Measurements from ENCODE around the gene NUDT14.

The NUDT14 gene

GRCh38 chr14:105173901-105174894 lies 6.9 kb downstream of the NUDT14 start:
- Histone ChIP-seq H3K9ac (ENCODE audit: low read length) (no peak overlapping the region), H3K4me1 (ENCODE audit: control insufficient read depth, insufficient read depth, low read length) (no peaks in the 10 kb centered on the region), H3K27ac (ENCODE audit: low read depth, low read length) (no peak overlapping the region), H3K36me3 (ENCODE audit: control insufficient read depth, insufficient read depth, low read length) (no peaks in the 10 kb centered on the region), H3K4me3 (ENCODE audit: low read length) (no peak overlapping the region), H3K27me3 (ENCODE audit: control insufficient read depth, insufficient read depth, low read length) (peaks cover 7% of the 10 kb centered on the region)

GRCh38 chr14:105173145-105173544 lies 8.0 kb downstream of the NUDT14 start:
- no peaks in the 10 kb centered on the region for H3K4me1 ChIP-seq (ENCODE audit: control insufficient read depth, insufficient read depth, low read length)
- H3K4me3 ChIP-seq (ENCODE audit: low read length): no peak overlapping the region
- H3K36me3 ChIP-seq (ENCODE audit: control insufficient read depth, insufficient read depth, low read length): no peaks in the 10 kb centered on the region
- no peak overlapping the region for H3K27ac ChIP-seq (ENCODE audit: low read depth, low read length)
- no peak overlapping the region for H3K9ac ChIP-seq (ENCODE audit: low read length)
- H3K27me3 ChIP-seq (ENCODE audit: control insufficient read depth, insufficient read depth, low read length): peaks cover 11% of the 10 kb centered on the region

DNA sequence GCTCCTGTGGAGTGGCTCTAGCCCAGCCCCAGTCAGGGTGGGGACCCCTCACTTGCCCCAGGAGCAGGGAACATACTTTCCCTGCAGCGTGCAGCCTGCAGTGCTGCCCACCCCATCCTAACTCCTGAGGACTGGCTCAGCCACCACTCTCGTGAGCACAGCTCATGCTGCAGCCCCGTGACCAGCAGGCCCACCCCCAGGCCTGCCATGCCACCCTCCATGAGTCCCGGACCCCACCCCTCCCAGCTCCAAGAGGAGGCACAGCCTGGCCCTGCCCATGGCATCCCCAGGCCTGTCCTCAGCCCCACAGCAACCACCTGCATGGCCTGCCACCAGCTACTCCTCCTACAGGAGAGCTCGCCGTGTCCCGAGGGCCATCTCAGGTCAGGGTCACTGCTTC lies 8.6 kb downstream of the NUDT14 start:
- Histone ChIP-seq H3K4me1 (ENCODE audit: control insufficient read depth, insufficient read depth, low read length) (no peaks in the 10 kb centered on the region), H3K27me3 (ENCODE audit: control insufficient read depth, insufficient read depth, low read length) (peaks cover 11% of the 10 kb centered on the region), H3K4me3 (ENCODE audit: low read length) (no peak overlapping the region), H3K27ac (ENCODE audit: low read depth, low read length) (no peak overlapping the region), H3K9ac (ENCODE audit: low read length) (no peak overlapping the region), H3K36me3 (ENCODE audit: control insufficient read depth, insufficient read depth, low read length) (no peaks in the 10 kb centered on the region)

DNA sequence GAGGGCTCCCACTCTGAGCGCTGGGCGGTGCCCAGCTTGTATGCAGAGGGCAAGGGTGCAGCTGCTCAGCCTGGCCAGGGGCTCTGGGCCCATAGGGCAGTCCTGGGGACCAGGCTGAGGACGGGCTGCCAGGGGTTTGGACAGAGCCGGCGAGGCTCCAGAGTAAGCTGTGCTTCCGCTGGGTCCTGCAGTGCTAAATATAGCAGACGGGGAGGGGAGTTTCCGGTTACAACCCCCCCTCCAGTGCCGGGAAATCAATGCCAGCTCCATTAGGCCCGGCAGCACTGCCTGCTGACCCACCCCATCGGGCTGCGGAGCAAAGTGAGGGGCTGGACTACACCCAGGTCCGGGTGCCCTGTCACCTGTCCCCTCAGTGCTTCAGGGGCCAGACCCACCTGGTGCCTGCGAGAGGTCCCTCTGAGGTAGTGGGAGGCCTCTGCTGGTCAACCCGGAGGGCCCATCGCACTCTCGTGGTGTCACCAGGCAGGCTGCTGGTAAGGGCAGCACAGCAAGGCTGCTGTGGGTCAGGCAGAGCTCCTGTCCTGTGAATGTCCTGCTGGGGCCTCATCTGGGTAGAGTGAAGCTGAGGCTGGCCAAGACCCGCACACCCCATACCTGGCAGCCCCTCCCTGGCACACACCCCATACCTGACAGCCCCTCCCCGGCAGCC lies 10.0 kb downstream of the NUDT14 start:
- H3K36me3 ChIP-seq (ENCODE audit: control insufficient read depth, insufficient read depth, low read length): no peaks in the 10 kb centered on the region
- no peaks in the 10 kb centered on the region for H3K4me1 ChIP-seq (ENCODE audit: control insufficient read depth, insufficient read depth, low read length)
- no peak overlapping the region for H3K9ac ChIP-seq (ENCODE audit: low read length)
- H3K27ac ChIP-seq (ENCODE audit: low read depth, low read length): no peak overlapping the region
- H3K4me3 ChIP-seq (ENCODE audit: low read length): no peak overlapping the region
- peaks cover 11% of the 10 kb centered on the region for H3K27me3 ChIP-seq (ENCODE audit: control insufficient read depth, insufficient read depth, low read length)

GRCh38 chr14:105169776-105170655 lies 11.1 kb downstream of the NUDT14 start:
- no peaks in the 10 kb centered on the region for H3K4me1 ChIP-seq (ENCODE audit: control insufficient read depth, insufficient read depth, low read length)
- no peak overlapping the region for H3K9ac ChIP-seq (ENCODE audit: low read length)
- no peaks in the 10 kb centered on the region for H3K36me3 ChIP-seq (ENCODE audit: control insufficient read depth, insufficient read depth, low read length)
- H3K4me3 ChIP-seq (ENCODE audit: low read length): no peak overlapping the region
- H3K27me3 ChIP-seq (ENCODE audit: control insufficient read depth, insufficient read depth, low read length): peaks cover 11% of the 10 kb centered on the region
- H3K27ac ChIP-seq (ENCODE audit: low read depth, low read length): no peak overlapping the region

- H3K9ac ChIP-seq (ENCODE audit: low read length): no peak overlapping the region
- no peaks in the 10 kb centered on the region for H3K4me1 ChIP-seq (ENCODE audit: control insufficient read depth, insufficient read depth, low read length)
- no peak overlapping the region for H3K27ac ChIP-seq (ENCODE audit: low read depth, low read length)
- peak overlapping the region; percentile 36 for H3K4me3 ChIP-seq (ENCODE audit: low read length)
- H3K36me3 ChIP-seq (ENCODE audit: control insufficient read depth, insufficient read depth, low read length): no peaks in the 10 kb centered on the region
- peaks cover 11% of the 10 kb centered on the region for H3K27me3 ChIP-seq (ENCODE audit: control insufficient read depth, insufficient read depth, low read length)
Observed at GRCh38 chr14:105168979-105169507, 12.1 kb downstream of the NUDT14 start.

DNA sequence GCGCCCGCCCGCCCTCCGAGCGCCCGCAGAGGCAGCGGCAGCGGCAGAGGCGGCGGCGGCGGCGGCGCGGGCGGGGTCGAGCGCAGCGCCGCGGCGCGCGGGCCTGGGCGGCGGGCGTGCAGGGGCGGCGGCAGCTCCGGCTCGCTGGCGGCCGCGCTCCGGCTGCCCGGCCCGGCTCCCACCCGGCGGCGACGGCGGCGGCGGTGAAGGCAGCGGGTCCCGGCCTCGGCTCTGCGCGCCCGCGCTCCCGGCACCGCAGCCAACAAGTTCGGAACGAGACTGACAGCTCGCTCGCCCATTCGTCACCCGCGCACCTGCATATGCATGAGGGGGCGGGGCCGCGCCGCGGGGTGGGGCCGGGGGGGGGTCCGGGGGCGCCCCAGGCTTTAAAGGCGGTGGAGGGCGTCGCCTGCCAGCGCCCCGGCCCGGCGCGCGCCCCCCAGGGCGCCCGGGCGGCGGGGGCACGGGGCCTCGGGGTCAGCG lies 12.6 kb downstream of the NUDT14 start, which contains the start of gene JAG2:
TSS of gene JAG2 (minus strand) at position 281 of the 483 bp plus-strand sequence. CDS start 356 bp downstream, outside the sequence.
- Histone ChIP-seq H3K27me3 (ENCODE audit: control insufficient read depth, insufficient read depth, low read length) (peaks cover 11% of the 10 kb centered on the region), H3K4me1 (ENCODE audit: control insufficient read depth, insufficient read depth, low read length) (no peaks in the 10 kb centered on the region), H3K27ac (ENCODE audit: low read depth, low read length) (no peak within 1 kb of the TSS)

DNA sequence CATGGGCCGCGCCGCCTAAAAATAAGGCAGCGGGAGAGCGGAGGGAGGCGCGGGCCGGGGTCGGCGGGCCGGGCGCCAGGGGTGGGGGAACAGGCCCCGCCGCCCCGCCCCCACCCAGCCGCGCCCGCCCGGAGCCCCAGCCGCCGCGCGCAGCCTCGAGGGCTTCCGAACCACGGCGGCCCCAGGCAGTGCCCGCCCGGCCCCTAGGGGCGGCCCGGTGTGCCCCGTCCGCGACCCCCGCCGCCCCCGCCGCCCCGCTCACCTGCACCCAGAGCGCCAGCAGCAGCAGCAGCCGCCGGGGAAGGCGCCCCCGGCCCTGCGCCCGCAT lies 13.1 kb downstream of the NUDT14 start:
- H3K36me3 ChIP-seq (ENCODE audit: control insufficient read depth, insufficient read depth, low read length): no peaks in the 10 kb centered on the region
- H3K9ac ChIP-seq (ENCODE audit: low read length): no peak overlapping the region
- H3K4me3 ChIP-seq (ENCODE audit: low read length): peak overlapping the region; percentile 59
- H3K27ac ChIP-seq (ENCODE audit: low read depth, low read length): no peak overlapping the region
- peaks cover 11% of the 10 kb centered on the region for H3K27me3 ChIP-seq (ENCODE audit: control insufficient read depth, insufficient read depth, low read length)
- no peaks in the 10 kb centered on the region for H3K4me1 ChIP-seq (ENCODE audit: control insufficient read depth, insufficient read depth, low read length)

More for the DNA sequence above, 12.6 kb downstream of the NUDT14 start, which contains the start of gene JAG2:
- Histone ChIP-seq H3K9ac (ENCODE audit: low read length) (no peak within 1 kb of the TSS), H3K4me3 (ENCODE audit: low read length) (peak within 1 kb of the TSS; percentile 59), H3K36me3 (ENCODE audit: control insufficient read depth, insufficient read depth, low read length) (no peaks in the 10 kb centered on the region)

DNA sequence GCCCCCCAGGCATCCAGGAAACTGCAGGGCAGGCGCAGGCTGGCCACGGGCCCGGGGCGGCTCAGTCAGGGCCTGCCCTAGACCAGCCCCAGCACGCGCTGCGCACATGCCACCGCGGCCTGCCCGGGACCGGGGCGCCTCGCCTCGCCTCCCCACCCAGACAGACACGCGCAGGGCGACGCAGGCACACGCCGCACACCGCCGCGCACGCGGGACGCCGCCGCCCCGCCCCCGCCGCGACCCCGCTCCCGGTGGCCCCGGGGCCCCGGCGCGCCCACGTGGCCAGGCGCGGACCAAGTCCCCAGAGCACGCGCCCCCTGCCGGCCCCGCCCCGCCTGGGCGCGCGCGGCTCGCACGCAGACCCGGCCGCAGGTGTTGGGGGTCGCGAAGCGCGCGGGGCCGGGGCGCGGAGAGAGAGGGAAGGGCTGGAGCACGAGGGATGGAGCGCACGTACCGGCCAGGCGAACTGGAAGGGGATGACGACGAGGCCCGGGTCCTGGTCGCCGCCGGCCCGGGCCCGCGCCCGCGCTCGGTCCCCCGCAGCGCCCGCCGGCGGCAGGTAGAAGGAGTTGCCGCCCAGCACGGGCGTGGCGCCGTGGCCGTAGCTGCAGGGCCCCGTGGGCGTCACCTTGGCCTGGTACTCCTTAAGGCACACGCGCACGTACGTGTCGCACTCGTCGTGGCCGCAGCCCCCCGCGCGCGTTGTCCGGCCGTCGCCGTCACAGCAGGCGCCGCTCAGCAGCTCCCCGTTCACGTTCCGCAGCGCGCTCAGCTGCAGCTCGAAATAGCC lies 13.6 kb downstream of the NUDT14 start:
- no peak overlapping the region for H3K9ac ChIP-seq (ENCODE audit: low read length)

GRCh38 chr14:105166571-105167302 lies 14.4 kb downstream of the NUDT14 start:
- Histone ChIP-seq H3K4me1 (ENCODE audit: control insufficient read depth, insufficient read depth, low read length) (no peaks in the 10 kb centered on the region), H3K9ac (ENCODE audit: low read length) (no peak overlapping the region)

More for the DNA sequence above, 13.6 kb downstream of the NUDT14 start:
- no peaks in the 10 kb centered on the region for H3K4me1 ChIP-seq (ENCODE audit: control insufficient read depth, insufficient read depth, low read length)
- peak overlapping the region; percentile 59 for H3K4me3 ChIP-seq (ENCODE audit: low read length)
- H3K36me3 ChIP-seq (ENCODE audit: control insufficient read depth, insufficient read depth, low read length): no peaks in the 10 kb centered on the region
- no peak overlapping the region for H3K27ac ChIP-seq (ENCODE audit: low read depth, low read length)
- H3K27me3 ChIP-seq (ENCODE audit: control insufficient read depth, insufficient read depth, low read length): peaks cover 11% of the 10 kb centered on the region

More at GRCh38 chr14:105166571-105167302, 14.4 kb downstream of the NUDT14 start:
- Histone ChIP-seq H3K4me3 (ENCODE audit: low read length) (no peak overlapping the region), H3K36me3 (ENCODE audit: control insufficient read depth, insufficient read depth, low read length) (no peaks in the 10 kb centered on the region), H3K27me3 (ENCODE audit: control insufficient read depth, insufficient read depth, low read length) (peaks cover 11% of the 10 kb centered on the region), H3K27ac (ENCODE audit: low read depth, low read length) (no peak overlapping the region)
